Activated B cell treated with CpG ODN at 0.5 μM for 24 hours (primary cell): ENCODE results near the gene IL20RA. TPM values are rescaled to one million over a fixed set of nuclear protein-coding genes. Genes with fewer than 3 reads are reported as not detected.

Experiments used
- ATAC-seq: fragments of 200-7000 bp; cut with Tn5 transposase; one replicate; pipeline ENCODE4 v1.10.0; 2021; ENCODE audit warnings: low read depth, mild to moderate bottlenecking, moderate library complexity
- CTCF ChIA-PET: fragments of 350-600 bp; sonication (Branson Sonifier 250); formaldehyde crosslinking; loops from one replicate; lab custom pipeline; 2021; ENCODE audit warnings: antibody characterized with exemption; lab: Charles Lee
- POLR2A ChIA-PET: fragments of 350-600 bp; sonication (Branson Sonifier 250); formaldehyde crosslinking; loops from one replicate; lab custom pipeline; 2021; ENCODE audit warnings: antibody characterized with exemption; lab: Charles Lee
- DNase-seq: peaks from one replicate; pipeline ENCODE4 v3.0.0; 2022
- H3K27ac Mint-ChIP-seq: one replicate; pipeline ENCODE4 v1.8.0; 2020; ENCODE audit warnings: mixed read lengths
- H3K27me3 Mint-ChIP-seq: one replicate; pipeline ENCODE4 v1.8.0; 2021; ENCODE audit warnings: mixed read lengths
- H3K36me3 Mint-ChIP-seq: one replicate; pipeline ENCODE4 v1.8.0; 2021; ENCODE audit warnings: low read depth, mixed read lengths
- H3K4me1 Mint-ChIP-seq: one replicate; pipeline ENCODE4 v1.8.0; 2021; ENCODE audit warnings: mixed read lengths
- H3K4me3 Mint-ChIP-seq: one replicate; pipeline ENCODE4 v1.8.0; 2020; ENCODE audit warnings: mild to moderate bottlenecking, mixed read lengths
- H3K9me3 Mint-ChIP-seq: one replicate; pipeline ENCODE4 v1.8.0; 2020; ENCODE audit warnings: mixed read lengths
- intact Hi-C: fragments of 100-400 bp; cut with micrococcal nuclease; formaldehyde crosslinking; loops from one replicate; pipeline ENCODE4 v1.15.1; 2024
- total RNA-seq: library from RNA; stranded (reverse); gene quantifications from 2 replicates; pipeline ENCODE4 v1.2.3, GENCODE V29; 2022
- TF ChIP-seq, protein P1 (sequence below): fragments of 200-600 bp; IDR thresholded peaks from one replicate; pipeline ENCODE4 v1.8.0; 2022; ENCODE audit warnings: antibody characterized with exemption, mild to moderate bottlenecking

IL20RA gene
- total RNA-seq, 1 donor from 2014 or later, result not detected

DNA sequence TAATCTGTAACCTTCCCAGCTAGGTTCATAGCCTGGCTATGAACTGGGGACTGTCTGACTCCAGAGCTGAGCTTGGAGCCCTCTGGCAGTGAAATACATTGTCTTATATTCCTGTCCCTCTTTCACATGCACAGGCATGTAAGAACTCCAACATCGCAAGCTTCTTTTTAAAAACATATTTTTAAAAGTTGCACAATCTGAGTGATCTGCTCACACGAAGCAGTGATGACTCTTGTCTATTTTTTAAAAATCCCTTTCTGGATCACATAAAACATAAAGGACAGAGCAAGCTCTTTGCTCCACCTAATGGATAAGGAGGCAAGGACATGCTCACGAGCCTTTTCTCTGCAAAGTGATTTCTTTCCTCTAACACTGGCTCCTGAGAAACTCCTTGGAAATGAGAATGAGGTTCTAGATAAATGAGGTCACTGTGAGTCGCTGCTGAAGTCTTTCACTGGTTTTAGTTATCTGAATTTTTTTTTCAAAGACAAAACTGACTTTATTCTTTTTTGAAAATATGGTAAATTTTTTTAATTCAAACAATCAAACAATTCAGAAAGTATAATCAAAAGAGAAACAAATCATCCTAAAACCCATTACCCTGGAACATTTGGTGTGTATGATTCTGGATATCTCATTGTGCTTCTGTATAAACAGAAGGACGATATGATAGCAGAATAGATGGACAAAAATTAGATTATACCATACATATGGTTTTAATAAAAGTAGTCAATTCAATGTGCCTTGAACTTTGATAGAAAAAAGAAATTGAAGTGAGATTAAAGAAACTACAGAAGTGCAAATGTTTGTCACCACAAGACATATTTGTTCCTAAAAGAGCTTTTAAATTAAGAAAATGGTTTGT lies 30.8 kb downstream of the IL20RA start:
- ChIA-PET POLR2A (no interaction called here), CTCF (interaction anchor here (1.2 kb wide), 1 partner anchor 371 kb away, joined by 3 read pairs; no protein-coding TSS in a partner anchor)
- ATAC-seq (no peak), DNase-seq (no peak)
- Mint-ChIP-seq H3K27ac (no peak overlapping the region), H3K4me1 (no peaks in the 10 kb centered on the region), H3K36me3 (no peaks in the 10 kb centered on the region), H3K9me3 (no peaks in the 10 kb centered on the region), H3K4me3 (no peak overlapping the region), H3K27me3 (peaks cover 54% of the 10 kb centered on the region)
- TF ChIP-seq, protein P1, sequence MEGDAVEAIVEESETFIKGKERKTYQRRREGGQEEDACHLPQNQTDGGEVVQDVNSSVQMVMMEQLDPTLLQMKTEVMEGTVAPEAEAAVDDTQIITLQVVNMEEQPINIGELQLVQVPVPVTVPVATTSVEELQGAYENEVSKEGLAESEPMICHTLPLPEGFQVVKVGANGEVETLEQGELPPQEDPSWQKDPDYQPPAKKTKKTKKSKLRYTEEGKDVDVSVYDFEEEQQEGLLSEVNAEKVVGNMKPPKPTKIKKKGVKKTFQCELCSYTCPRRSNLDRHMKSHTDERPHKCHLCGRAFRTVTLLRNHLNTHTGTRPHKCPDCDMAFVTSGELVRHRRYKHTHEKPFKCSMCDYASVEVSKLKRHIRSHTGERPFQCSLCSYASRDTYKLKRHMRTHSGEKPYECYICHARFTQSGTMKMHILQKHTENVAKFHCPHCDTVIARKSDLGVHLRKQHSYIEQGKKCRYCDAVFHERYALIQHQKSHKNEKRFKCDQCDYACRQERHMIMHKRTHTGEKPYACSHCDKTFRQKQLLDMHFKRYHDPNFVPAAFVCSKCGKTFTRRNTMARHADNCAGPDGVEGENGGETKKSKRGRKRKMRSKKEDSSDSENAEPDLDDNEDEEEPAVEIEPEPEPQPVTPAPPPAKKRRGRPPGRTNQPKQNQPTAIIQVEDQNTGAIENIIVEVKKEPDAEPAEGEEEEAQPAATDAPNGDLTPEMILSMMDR, result no peak
- intact Hi-C loops, result no loop called here

DNA sequence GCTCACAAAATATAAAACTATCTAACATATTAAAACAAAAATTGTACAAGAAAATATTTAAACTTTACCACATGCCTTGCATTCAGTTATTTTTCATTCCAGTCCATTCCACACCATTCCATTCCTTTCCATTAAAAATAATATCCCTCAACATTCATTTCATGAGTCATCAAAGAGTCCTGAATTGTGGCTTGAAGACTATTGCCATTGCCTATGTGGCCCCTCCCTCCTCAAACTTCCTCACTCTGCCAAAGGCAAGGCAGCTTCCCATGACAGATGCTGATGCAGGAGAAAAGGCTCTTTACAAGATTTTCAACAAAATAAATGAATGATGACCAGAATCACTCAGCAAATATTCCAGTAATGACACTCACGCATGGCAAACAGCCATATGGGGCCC lies 31.7 kb downstream of the IL20RA start:
- H3K27ac Mint-ChIP-seq, result no peak overlapping the region
- POLR2A ChIA-PET, result no interaction called here
- H3K36me3 Mint-ChIP-seq, result no peaks in the 10 kb centered on the region
- no peaks in the 10 kb centered on the region for H3K9me3 Mint-ChIP-seq
- peaks cover 54% of the 10 kb centered on the region for H3K27me3 Mint-ChIP-seq
- CTCF ChIA-PET, result interaction anchor here (1.2 kb wide), 1 partner anchor 370 kb away, joined by 3 read pairs; no protein-coding TSS in a partner anchor
- DNase-seq (no peak), ATAC-seq (no peak)
- TF ChIP-seq, protein P1, result no peak
- no peak overlapping the region for H3K4me3 Mint-ChIP-seq
- intact Hi-C loops, result no loop called here
- no peaks in the 10 kb centered on the region for H3K4me1 Mint-ChIP-seq

DNA sequence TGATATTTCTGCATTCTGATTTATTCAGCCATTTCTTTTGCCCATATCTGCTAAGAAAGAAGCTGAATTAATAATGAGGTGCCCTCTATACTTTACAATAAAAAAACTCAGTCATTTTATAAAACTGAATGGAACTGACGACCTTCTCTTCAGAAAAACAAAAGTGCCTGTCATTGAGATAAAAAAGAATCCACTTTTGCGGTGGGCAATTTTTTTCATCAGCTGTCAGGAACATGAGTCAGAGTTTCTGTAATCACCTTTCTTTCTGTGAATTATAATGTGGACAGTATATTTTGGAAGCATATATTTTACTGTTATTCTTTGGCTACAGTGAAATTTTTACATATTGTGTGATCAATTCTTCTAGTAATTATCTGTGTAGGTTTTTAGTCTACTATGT lies 33.4 kb downstream of the IL20RA start:
- ChIA-PET POLR2A (no interaction called here), CTCF (no interaction called here)
- DNase-seq (no peak), ATAC-seq (no peak)
- TF ChIP-seq, protein P1, result no peak
- intact Hi-C loops, result no loop called here
- Mint-ChIP-seq H3K27ac (no peak overlapping the region), H3K27me3 (peaks cover 54% of the 10 kb centered on the region), H3K4me3 (no peak overlapping the region), H3K36me3 (no peaks in the 10 kb centered on the region), H3K9me3 (no peaks in the 10 kb centered on the region), H3K4me1 (no peaks in the 10 kb centered on the region)

DNA sequence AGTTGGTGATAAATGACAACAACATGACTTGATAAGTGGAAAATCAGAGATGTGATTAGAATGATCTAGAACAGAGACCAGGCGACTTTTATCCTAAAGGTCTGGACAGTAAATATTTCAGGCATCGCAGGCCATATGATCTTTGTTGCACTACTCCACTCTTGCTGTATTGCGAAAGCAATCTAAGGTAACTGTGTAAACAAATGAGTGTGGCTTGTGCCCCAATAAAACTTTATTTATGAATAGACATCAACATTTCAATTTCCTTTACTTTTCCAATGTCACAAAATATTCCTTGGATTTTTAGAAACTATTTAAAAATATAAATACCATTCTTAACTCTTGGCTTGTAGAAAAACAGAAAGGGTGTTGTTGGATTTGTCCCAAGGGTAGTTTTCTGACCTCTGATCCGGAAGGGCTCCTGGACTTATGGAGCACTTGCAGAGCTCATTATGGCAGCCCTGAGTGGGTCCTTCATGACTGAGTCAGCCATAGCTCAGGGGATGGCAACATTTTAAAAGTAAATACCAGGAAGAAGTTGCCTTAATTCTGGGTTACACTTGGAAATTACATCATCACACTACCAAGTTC lies 34.5 kb downstream of the IL20RA start:
- DNase-seq (no peak), ATAC-seq (no peak)
- no peaks in the 10 kb centered on the region for H3K4me1 Mint-ChIP-seq
- intact Hi-C loops, result no loop called here
- ChIA-PET POLR2A (no interaction called here), CTCF (no interaction called here)
- peaks cover 43% of the 10 kb centered on the region for H3K27me3 Mint-ChIP-seq
- H3K9me3 Mint-ChIP-seq, result no peaks in the 10 kb centered on the region
- TF ChIP-seq, protein P1, result no peak
- no peak overlapping the region for H3K4me3 Mint-ChIP-seq
- H3K36me3 Mint-ChIP-seq, result no peaks in the 10 kb centered on the region
- H3K27ac Mint-ChIP-seq, result no peak overlapping the region

DNA sequence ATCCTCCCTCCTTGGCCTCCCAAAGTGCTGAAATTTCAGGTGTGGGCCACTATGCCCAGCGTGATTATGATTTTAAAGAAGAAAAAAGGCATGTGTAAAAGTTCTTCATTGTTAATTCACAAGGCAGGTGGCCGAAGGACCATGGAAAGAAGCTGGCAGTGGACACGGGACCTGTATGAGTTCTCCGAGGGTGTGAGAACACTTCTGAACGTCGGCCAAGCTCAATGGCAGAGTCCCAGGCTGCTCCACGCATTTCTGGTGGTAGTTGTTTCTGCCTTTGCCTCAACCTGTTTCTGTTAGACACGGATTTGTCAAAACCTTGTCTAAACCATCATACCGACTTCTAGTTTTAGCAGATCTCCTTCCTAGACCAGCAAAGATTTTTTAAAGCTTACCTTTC lies 36.6 kb downstream of the IL20RA start:
- peaks cover 41% of the 10 kb centered on the region for H3K27me3 Mint-ChIP-seq
- ChIA-PET POLR2A (no interaction called here), CTCF (no interaction called here)
- no peaks in the 10 kb centered on the region for H3K9me3 Mint-ChIP-seq
- no peak for DNase-seq
- no peak for ATAC-seq
- TF ChIP-seq, protein P1, result no peak
- H3K4me3 Mint-ChIP-seq, result no peak overlapping the region
- no peaks in the 10 kb centered on the region for H3K36me3 Mint-ChIP-seq
- no peak overlapping the region for H3K27ac Mint-ChIP-seq
- intact Hi-C loops, result no loop called here
- H3K4me1 Mint-ChIP-seq, result no peaks in the 10 kb centered on the region
